Stimulated activated CD4-positive, alpha-beta T cell treated with anti-CD3 and anti-CD28 coated beads, TNF-alpha, amount 100 ng/mL, for 1 hour (primary cell): Measurements from ENCODE around the gene EDEM1.
"Not testable (repeated sequence)": the region's sequence is repeated elsewhere in the genome, so short reads cannot be mapped to it uniquely, and the experiment has no call there.

Experiments
- DNase-seq, 3 donors: peaks; one replicate each; pipeline ENCODE4 v3.0.0-alpha.2; 2020; ENCODE audit warnings: low read depth in 3 of 3, low spot score in 1 of 3

The EDEM1 gene

GRCh38 chr3:5231487-5231886 lies 44.0 kb downstream of the EDEM1 start:
- no peak for DNase-seq

GRCh38 chr3:5232570-5232969 lies 45.1 kb downstream of the EDEM1 start:
- no peak for DNase-seq

GRCh38 chr3:5233026-5233425 lies 45.5 kb downstream of the EDEM1 start:
- no peak for DNase-seq

- no peak for DNase-seq
Measured at GRCh38 chr3:5235655-5236054, 48.1 kb downstream of the EDEM1 start.

- DNase-seq: no peak
Measured at GRCh38 chr3:5238545-5238944, 51.0 kb downstream of the EDEM1 start.

GRCh38 chr3:5239602-5240001 lies 52.1 kb downstream of the EDEM1 start:
- DNase-seq: no peak

GRCh38 chr3:5240740-5241139 lies 53.2 kb downstream of the EDEM1 start:
- no peak for DNase-seq

GRCh38 chr3:5242785-5243184 lies 55.3 kb downstream of the EDEM1 start:
- not testable (repeated sequence) for DNase-seq

- no peak for DNase-seq
Measured at GRCh38 chr3:5245927-5246326, 58.4 kb downstream of the EDEM1 start.

- DNase-seq: no peak
Measured at GRCh38 chr3:5248822-5249221, 61.3 kb downstream of the EDEM1 start.

- DNase-seq: no peak
Measured at GRCh38 chr3:5250467-5251195, 63.1 kb downstream of the EDEM1 start.

- DNase-seq: no peak
Measured at GRCh38 chr3:5251196-5251583, 63.7 kb downstream of the EDEM1 start.

GRCh38 chr3:5252131-5252530 lies 64.6 kb downstream of the EDEM1 start:
- DNase-seq: no peak

GRCh38 chr3:5254281-5255048 lies 67.0 kb downstream of the EDEM1 start:
- no peak for DNase-seq

- no peak for DNase-seq
Measured at GRCh38 chr3:5255404-5256344, 68.2 kb downstream of the EDEM1 start.

- no peak for DNase-seq
Measured at GRCh38 chr3:5258526-5258925, 71.0 kb downstream of the EDEM1 start.

GRCh38 chr3:5260992-5261501 lies 73.5 kb downstream of the EDEM1 start:
- no peak for DNase-seq

- no peak for DNase-seq
Measured at GRCh38 chr3:5262507-5262906, 75.0 kb downstream of the EDEM1 start.

GRCh38 chr3:5264093-5264600 lies 76.6 kb downstream of the EDEM1 start:
- DNase-seq: no peak

- no peak for DNase-seq
Measured at GRCh38 chr3:5264896-5265770, 77.6 kb downstream of the EDEM1 start.
